GM13977 (cell line): Measurements from ENCODE around the gene APH1B.

Experiments
- DNase-seq: peaks from one replicate; pipeline ENCODE4 v3.0.0; 2012; ENCODE audit warnings: low spot score
- in situ Hi-C: fragments of 300-500 bp; cut with MboI; formaldehyde crosslinking; loops from one replicate; pipeline ENCODE4 v1.12.0; 2022; ENCODE audit warnings: low sequenced_read_pairs, low pct_unique_long_range_greater_than_20kb, mixed read lengths, inconsistent platforms; ENCODE audit not compliant: unreplicated experiment
- TF ChIP-seq, protein P1 (sequence below): IDR thresholded peaks from 2 replicates; pipeline ENCODE4 v1.5.1; 2012; ENCODE audit warnings: mild to moderate bottlenecking, control low read depth; ENCODE audit not compliant: insufficient read depth; ENCODE audit errors: extremely low read depth, missing control alignments

The APH1B gene

DNA sequence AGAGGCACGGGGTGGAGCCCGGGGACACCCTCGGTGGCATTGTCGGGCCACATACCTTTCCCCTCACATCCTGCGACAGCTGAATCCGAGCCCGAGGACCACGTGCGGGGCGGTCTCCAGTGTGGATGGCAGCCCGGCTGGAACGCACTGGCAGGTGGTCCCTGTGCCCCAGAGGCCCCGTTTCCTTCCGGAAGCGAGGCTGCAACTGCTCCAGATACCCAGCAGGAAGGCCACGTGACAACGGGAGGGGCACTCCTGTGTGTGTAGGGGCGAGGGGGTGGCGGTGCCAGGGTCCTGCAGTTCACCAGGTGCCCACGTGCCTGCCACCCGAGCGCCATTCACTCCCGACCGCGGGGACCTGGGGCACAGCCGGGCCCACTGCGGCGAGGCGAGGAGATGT, 44.1 kb downstream of the APH1B start:
- in situ Hi-C loops: no loop called here
- TF ChIP-seq, protein P1, sequence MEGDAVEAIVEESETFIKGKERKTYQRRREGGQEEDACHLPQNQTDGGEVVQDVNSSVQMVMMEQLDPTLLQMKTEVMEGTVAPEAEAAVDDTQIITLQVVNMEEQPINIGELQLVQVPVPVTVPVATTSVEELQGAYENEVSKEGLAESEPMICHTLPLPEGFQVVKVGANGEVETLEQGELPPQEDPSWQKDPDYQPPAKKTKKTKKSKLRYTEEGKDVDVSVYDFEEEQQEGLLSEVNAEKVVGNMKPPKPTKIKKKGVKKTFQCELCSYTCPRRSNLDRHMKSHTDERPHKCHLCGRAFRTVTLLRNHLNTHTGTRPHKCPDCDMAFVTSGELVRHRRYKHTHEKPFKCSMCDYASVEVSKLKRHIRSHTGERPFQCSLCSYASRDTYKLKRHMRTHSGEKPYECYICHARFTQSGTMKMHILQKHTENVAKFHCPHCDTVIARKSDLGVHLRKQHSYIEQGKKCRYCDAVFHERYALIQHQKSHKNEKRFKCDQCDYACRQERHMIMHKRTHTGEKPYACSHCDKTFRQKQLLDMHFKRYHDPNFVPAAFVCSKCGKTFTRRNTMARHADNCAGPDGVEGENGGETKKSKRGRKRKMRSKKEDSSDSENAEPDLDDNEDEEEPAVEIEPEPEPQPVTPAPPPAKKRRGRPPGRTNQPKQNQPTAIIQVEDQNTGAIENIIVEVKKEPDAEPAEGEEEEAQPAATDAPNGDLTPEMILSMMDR: no peak

DNA sequence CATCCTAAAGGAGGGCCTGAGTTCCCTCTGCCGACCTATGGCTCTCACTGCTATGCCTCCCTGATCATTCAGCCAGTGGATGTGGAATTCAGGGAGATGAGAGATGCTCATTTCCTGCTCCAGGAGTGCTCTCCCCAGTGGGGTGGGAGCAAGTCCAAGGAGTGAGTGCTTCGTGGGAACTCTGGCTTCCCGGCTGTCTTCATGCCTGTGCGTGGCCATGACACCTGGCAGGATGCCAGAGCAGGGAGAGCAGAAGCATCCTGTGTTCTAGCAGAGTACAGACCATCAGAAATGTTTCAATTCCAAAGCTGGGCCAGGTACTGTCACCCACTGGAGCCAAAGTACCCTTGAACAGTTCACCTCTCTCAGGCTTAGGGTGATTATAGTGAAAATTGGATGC, 45.1 kb downstream of the APH1B start:
- no peak for DNase-seq
- in situ Hi-C loops: no loop called here
- TF ChIP-seq, protein P1: no peak

More for the DNA sequence above, 44.1 kb downstream of the APH1B start:
- peak; percentile 7 for DNase-seq

DNA sequence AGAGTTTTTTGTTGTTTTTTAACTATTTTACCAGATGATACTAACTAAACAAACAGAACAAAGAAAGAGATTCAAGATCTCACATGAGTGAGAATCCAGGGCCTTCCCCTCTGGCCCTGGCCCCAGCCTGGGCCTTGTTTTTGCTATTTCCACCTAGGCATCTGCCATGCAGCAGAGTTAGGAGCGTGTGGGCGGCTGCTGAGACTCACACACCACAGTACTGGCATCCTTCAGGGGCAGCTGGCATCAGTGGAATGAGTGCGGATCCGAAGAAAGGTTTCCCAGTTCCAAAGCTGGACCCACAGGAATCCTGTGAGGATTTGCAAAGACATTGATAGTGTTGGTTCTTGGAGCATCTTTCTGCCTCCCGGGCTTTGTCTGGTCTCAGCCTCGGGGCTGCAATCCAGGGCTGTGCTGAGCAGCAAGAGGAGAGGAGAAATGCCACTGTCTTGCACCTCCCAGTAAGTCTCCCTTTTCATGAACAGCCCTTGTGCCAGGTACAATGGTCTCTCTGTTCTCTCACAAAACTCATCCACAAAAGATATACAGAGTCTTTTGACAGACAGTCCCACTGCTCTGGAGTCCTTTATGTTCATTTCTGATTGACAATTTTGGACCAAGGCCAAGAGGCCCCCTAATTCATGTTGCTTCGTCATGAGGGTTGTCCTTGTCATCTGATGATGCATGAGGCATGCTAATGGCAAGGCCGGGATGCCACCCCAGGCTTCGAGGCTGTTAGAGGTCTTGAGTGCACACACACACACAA, 46.6 kb downstream of the APH1B start:
- TF ChIP-seq, protein P1: no peak
- no peak for DNase-seq

DNA sequence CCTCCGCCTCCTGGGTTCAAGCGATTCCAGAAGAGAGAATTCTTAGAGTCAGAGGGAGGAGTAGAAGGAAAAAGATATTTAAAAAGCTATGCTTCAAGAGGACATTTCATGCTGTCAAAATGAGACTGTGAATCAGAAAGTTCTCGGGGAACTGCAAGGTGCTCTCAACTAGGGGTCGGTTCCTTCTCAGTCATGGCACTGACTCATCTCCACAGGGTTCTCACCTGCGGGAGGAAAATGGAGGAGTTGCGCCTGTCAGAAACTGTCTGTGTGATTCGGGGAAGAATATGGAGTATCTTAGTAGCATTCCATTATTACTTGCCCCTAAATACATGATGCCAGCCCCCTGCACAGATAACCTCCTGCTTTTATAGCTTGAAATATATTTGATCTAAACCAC, 47.4 kb downstream of the APH1B start:
- TF ChIP-seq, protein P1: no peak
- in situ Hi-C loops: no loop called here
- no peak for DNase-seq

More for the DNA sequence above, 46.6 kb downstream of the APH1B start:
- in situ Hi-C loops: no loop called here

DNA sequence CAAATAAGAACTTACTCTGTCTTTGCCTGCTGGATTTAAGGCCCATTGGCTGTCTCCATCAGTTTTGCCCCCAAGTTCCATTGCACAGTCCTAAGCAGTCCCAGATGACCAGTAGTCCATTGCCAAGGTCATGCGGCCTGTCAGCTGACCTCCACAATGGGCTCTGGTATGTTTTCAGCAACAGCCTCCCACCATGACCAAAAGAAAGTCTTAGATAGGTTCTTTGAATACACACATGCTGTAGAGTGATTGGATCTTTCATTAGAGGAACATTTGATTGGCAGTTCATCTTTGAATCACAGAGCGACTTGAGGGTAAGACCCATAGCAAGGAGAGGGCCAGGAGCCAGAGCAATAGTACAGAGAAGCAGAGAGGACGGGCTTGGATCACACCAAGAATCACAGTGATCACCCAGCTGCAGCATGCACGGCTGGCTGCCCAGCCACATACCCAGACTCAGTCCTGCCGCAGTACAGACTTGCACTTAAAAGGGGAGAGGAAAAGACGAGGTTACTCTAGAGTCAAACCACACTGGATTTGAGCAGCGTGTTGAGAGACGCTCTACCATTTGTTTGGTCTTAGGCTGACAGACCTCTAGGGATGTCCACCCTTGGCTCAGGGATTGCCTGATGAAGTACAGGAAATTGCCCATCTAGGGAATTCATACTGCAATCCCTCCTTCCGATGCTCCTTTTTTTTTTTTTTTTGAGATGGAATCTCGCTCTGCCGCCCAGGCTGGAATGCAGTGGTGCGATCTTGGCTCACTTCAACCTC, 50.4 kb downstream of the APH1B start:
- TF ChIP-seq, protein P1: no peak
- in situ Hi-C loops: no loop called here
- DNase-seq: no peak

DNA sequence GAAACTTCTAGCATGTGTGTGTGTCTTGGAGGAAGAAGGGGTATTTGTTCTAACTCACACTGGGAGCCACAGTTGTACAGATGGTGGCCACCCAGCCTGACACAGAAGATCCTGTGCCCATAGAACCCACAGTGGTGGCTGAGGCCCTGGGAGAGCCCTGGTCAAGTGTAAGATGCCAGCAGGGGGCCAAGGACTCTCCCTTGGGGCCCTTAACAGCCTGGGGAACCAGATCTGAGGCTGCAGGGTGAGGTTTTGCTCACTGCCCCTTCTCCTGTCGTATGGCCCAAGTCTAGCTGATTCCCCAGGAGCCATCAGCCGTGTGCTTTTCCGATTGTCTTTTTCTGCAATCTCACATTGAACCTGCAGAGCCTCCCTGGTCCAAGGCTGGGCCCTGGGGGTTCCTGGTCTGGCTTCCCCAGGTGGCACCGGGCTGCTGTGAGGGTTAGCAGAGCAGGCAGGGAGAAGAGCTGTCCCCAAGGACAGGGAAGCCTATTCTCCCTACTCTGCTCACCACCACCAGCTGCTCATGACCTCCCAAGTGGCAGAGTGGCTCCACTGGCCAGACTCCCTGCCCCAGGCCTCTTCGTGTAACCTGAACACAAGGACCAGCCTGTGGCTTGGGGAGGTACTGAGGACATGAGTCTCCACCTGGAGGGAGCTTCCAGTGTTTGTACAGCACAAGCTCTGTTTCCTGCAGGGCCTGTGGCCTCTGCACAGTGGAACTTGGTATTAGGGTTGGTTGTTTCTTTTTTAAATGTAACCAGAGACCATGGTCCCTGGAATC, 52.4 kb downstream of the APH1B start:
- TF ChIP-seq, protein P1: no peak
- in situ Hi-C loops: no loop called here
- DNase-seq: no peak
